ENCODE results near the gene GALR2.

DNA sequence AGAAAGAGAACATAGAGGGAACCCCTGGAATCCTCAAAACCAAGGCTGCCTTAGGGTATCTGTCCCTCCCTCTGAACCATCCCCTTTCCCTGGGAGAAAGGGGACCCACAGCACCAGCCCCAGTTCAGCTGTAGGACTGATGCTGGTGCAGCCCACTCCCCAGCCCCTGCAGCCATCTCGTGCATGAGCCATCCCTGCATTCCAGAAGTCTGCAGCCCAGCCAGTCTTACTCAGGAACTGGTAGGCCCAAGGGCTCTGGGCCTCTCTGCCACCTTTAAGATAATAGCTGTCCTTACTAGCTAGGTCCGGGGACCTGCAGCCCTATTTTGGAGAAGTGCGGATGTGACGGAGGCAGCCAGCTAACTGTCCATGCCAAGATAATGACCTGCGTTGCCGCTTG is 41.4 kb upstream of the GALR2 start:
- TF ChIP-seq EZH2phosphoT487 (IDR thresholded peaks at IDR 0.05; ENCODE audit: insufficient read depth, low read depth) = no peak
- no peak for TF ChIP-seq EZH2 (IDR thresholded peaks at IDR 0.05; ENCODE audit: insufficient read depth, poor library complexity, severe bottlenecking)
